GM12878 (cell line): Measurements from ENCODE around the gene ESPNL. TPM values are rescaled to one million over a fixed set of nuclear protein-coding genes. Genes with fewer than 3 reads are reported as not detected.

Source experiments
- ATF2 ChIP-seq: IDR thresholded peaks from 2 replicates; pipeline ENCODE4 v1.6.1; 2012; ENCODE audit warnings: low read length, inconsistent platforms
- CUX1 ChIP-seq: IDR thresholded peaks from 2 replicates; pipeline ENCODE4 v1.6.1; 2012; ENCODE audit warnings: improper control_type of control experiment, low read depth, low read length; ENCODE audit not compliant: insufficient replicate concordance
- MEF2B ChIP-seq: fragments of 450-650 bp; IDR thresholded peaks from 2 replicates; pipeline ENCODE4 v1.6.1; 2018; ENCODE audit warnings: mild to moderate bottlenecking, moderate library complexity; ENCODE audit not compliant: partially characterized antibody, poor library complexity, severe bottlenecking
- MLLT1 ChIP-seq: fragments of 450-650 bp; IDR thresholded peaks from 2 replicates; pipeline ENCODE4 v1.6.1; 2016; ENCODE audit warnings: mild to moderate bottlenecking
- PAX5 ChIP-seq: IDR thresholded peaks from 2 replicates; pipeline ENCODE4 v1.6.1; 2011; ENCODE audit warnings: low read depth, low read length, borderline replicate concordance
- SMAD1 ChIP-seq: fragments of 450-650 bp; IDR thresholded peaks from 2 replicates; pipeline ENCODE4 v1.6.1; 2018; ENCODE audit warnings: mild to moderate bottlenecking, low read depth; ENCODE audit not compliant: partially characterized antibody
- SUPT20H ChIP-seq: IDR thresholded peaks from 2 replicates; pipeline ENCODE4 v1.6.1; 2011; ENCODE audit warnings: low read depth, mild to moderate bottlenecking, low read length, moderate library complexity, borderline replicate concordance; ENCODE audit not compliant: control insufficient read depth
- USF2 ChIP-seq: IDR thresholded peaks from 2 replicates; pipeline ENCODE4 v1.6.1; 2011; ENCODE audit warnings: low read depth, low read length, improper control_type of control experiment, borderline replicate concordance
- polyA plus RNA-seq, 11 experiments: library from polyadenylated mRNA; depleted of rRNA in 4 of 11; unstranded in 6 of 11; stranded (reverse) in 5 of 11; fragments of >200 nt; fragmentation: Nextera tagmentation in 4 of 11; fragmentation: Illumina TruSeq in 1 of 11; extraction: Ambion mirVana in 4 of 11; extraction: Trizol in 1 of 11; gene quantifications; 1 replicate in 1 of 11; 2 replicates in 10 of 11; pipeline versions ENCODE4 v1.2.1 to v1.2.3, GENCODE V29; 2011 to 2016; ENCODE audit warnings: inconsistent platforms in 2 of 11, missing spikeins in 2 of 11, low read depth in 1 of 11
- total RNA-seq, 4 experiments: library from RNA; depleted of rRNA in 3 of 4; stranded (reverse); fragments of >200 nt in 3 of 4; fragmentation: Illumina TruSeq in 1 of 4; extraction: Trizol in 1 of 4; gene quantifications; 2 replicates each; pipeline versions ENCODE4 v1.2.1 to v1.2.3, GENCODE V29; 2013 to 2021

The ESPNL gene
- total and polyA plus RNA-seq, 10 of the 15 experiments (the other 5 are each of a cell fraction or from before 2014, with no cell fraction given), result 0.05 to 0.94 (median 0.36) TPM; not detected in 3

- TF ChIP-seq ATF2, result no peak
- no peak for TF ChIP-seq SUPT20H
- no peak for TF ChIP-seq SMAD1
- no peak for TF ChIP-seq MLLT1
- TF ChIP-seq USF2, result no peak
- TF ChIP-seq PAX5, result no peak
- no peak for TF ChIP-seq CUX1
- no peak for TF ChIP-seq MEF2B
Measured at GRCh38 chr2:238053191-238053776, 46.9 kb upstream of the ESPNL start (continued).
